Epithelial cell of prostate (primary cell): ENCODE data around the gene RNF19B.

Experiments
- DNase-seq: peaks from one replicate; pipeline ENCODE4 v3.0.0-alpha.2; 2011; ENCODE audit warnings: low read depth, low spot score
- H3K27ac ChIP-seq: fragments of 450-650 bp; 2 replicates; pipeline ENCODE4 v1.5.1; 2017; ENCODE audit warnings: mild to moderate bottlenecking

Gene RNF19B

DNA sequence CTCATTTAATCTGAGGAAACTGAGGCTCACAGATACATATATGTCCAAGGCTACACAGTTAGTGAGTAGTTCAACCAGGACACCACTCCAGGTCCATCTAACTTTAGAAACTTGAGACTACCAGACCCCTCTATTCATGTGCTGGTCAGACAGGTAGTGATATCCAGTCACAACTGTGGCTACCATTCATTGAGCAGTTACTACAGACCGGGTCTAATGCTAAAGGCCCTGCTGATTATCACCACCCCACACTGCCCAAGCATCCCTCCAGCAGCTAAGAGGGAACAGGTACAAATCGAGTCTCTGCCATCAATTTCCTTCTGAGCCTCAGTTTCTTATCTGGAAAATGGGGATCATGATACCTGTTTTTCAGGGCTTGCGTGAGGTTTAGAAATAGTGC, 73.0 kb downstream of the RNF19B start:
- H3K27ac ChIP-seq, result no peak overlapping the region
- DNase-seq, result no peak

DNA sequence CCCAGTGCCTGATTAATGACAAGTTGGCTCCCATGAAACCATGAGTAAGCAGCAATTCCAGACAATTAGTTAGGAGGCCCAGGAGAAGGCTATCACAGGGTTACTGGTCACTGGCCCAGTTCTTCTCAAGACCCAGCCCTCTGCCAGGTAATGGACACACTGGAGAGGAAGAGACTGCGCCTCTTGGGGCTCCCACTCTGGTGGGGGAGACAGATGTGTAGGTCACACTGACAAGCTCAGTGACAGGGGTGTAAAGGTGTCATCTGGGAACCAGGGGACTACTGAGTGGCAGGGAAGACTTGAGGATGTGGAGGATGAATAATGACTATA, 73.4 kb downstream of the RNF19B start:
- H3K27ac ChIP-seq, result no peak overlapping the region
- DNase-seq, result no peak

DNA sequence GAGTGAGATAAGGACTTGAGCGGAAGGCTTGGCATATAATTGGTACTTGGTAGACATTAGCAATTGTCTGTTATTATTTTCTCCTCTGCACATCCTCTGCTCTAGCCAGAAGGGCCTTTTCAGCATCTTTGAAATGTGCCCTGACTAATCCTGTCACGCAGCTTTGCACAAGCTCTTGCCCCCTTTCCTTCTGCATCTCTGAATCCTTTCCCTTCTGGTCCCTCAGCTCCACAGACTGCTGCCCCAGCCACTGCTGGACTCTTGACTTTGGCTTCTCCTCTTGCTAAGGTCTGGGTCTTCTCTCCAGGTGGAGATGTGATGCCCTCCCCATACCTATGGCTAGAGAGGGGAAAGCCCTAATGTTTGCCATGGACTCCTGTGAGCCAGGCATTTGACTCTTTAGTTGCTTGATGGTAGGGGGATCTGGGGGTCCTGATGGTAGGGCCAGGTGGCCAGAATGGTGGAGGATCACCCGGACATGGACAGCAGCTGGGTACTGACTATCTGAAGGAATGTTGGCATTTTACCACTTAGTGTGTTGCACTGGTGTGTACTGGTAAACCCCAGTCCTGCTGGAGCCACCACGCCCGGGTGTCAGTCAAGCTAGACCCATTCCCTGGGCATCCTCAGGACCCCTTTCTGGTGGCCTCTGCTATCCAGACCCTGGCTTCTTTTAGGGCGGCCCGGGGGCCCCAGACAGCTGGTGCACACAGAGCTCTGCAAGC, 73.9 kb downstream of the RNF19B start:
- no peak overlapping the region for H3K27ac ChIP-seq
- DNase-seq, result no peak

DNA sequence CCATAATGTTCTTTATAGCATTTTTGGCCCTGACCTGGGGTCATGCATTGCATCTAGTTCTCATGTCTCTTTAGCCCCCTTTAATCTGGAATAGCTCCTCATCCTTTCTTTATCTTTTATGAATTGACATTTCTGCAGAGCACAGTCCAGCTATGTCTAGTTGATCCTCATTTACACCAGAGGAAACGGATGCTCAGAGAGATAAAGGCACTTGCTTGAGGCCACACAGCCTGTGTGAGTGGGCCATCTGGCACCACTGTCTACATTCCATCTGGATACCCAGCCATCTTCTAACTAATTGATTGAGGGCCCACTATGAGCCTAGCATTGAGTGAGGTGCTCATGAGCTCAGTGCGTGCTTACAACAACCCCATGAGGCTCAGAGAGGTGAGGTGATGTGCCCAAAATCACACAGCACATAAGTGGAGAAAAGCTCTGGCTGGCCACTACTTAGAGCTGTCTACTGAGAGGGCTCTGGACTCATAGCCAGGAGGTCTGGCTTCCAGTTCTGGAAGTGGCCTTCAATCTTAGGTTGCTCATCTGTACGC, 74.8 kb downstream of the RNF19B start:
- no peak overlapping the region for H3K27ac ChIP-seq
- DNase-seq, result no peak

DNA sequence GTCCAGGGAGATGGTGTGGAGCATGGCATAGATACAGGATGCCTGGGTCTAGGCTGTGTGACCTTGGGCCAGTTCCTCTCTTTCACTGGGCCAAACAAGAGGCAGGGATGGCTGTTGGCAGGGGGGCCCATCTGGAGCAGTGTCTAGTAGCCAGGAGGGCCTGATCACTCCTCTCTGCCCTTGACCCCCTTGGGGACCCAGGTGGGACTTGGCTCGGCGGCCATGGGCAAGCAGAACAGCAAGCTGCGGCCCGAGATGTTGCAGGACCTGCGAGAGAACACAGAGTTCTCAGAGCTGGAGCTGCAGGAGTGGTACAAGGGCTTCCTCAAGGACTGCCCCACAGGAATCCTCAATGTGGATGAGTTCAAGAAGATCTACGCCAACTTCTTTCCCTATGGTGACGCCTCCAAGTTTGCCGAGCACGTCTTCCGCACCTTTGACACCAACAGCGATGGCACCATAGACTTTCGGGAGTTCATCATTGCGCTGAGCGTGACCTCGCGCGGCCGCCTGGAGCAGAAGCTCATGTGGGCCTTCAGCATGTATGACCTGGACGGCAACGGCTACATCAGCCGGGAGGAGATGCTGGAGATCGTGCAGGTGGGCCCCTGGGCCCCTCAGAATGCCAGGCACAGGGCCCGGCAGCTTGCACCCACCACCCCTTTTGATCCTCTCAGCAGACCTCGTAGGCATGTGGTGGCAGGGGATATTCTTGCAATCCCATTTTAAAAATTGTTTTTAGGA, 75.8 kb downstream of the RNF19B start:
- no peak overlapping the region for H3K27ac ChIP-seq
- no peak for DNase-seq

- DNase-seq, result no peak
- no peak overlapping the region for H3K27ac ChIP-seq
Observed at GRCh38 chr1:32888134-32888533, 76.5 kb downstream of the RNF19B start.

DNA sequence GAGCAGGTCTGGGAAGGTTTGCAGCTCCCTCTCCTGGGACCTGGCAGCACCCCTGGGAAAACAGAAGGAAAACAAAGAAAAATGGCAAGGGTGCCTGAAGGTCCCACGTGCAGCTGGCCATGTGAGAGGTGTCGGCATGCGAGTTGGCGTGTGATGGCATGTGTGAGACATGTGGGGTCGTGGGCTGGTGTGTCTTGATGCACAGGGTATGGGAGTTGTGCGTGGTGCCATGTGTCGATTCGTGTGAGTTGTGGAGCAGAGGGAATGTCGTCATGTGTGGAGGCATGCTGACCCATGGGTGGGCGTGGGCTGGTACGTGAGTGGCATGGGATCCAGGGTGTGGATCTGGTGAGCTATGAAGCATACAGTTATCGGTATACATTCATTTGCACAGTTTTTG, 77.0 kb downstream of the RNF19B start:
- no peak overlapping the region for H3K27ac ChIP-seq
- no peak for DNase-seq

GRCh38 chr1:32886828-32887414, 77.7 kb downstream of the RNF19B start:
- no peak overlapping the region for H3K27ac ChIP-seq
- no peak for DNase-seq
